ENCODE data around the gene KRT10. TPM values are rescaled to one million over a fixed set of nuclear protein-coding genes. Genes with fewer than 3 reads are reported as not detected.

The KRT10 gene
- total RNA-seq, 1 experiment from 2014 or later: 24.8 TPM

DNA sequence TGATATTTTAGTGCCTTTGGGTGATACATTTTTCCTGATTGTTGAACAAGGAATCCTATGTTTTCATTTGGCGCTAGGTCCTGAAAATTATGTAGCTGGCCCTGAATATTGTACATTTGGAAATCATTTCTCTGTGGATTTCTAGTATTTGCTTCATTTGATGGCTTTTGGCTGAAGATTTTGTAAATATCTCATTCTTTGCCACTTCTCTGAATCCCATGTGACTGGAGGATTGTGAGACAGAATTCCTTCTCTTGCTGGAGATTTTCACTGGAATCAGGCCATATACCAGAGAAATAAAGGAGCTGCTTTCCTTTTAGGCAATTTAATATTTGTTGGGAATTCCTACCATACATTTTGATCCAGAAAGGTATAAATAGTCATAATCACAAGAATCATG, 31.3 kb downstream of the KRT10 start:
- H2AFZ ChIP-seq (ENCODE audit: low read length): no peak overlapping the region
- BruUV-seq (replicated peaks): no TSS peak

DNA sequence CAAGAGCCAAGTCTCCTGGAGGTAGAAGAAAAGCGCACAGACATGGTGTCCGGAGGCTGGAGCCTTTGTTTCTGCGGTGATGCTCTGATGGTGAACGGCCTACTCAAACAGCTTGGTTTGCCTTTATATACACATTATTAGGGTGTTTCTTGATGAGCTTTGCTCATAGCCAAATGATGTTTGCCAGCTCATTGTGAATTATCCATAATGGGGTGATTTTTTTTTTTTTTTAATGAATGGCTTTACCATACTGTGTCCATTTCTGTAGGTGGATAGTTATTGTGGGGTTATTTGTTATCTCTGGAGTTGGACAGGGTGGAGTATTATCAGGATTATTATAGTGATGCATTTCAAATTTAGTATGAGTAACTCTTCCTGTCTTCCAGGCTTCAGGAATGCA, 40.0 kb downstream of the KRT10 start, which contains the start of gene KRT27:
TSS of gene KRT27 (minus strand) at position 101 of the 400 bp plus-strand sequence. CDS start at position 44, 57 bp downstream.
- BruUV-seq (replicated peaks): no TSS peak
- no peaks in the 10 kb centered on the region for H4K20me1 ChIP-seq (ENCODE audit: low read length)
- intact Hi-C loops (cut with micrococcal nuclease): no loop called here
- TF ChIP-seq, protein P1, sequence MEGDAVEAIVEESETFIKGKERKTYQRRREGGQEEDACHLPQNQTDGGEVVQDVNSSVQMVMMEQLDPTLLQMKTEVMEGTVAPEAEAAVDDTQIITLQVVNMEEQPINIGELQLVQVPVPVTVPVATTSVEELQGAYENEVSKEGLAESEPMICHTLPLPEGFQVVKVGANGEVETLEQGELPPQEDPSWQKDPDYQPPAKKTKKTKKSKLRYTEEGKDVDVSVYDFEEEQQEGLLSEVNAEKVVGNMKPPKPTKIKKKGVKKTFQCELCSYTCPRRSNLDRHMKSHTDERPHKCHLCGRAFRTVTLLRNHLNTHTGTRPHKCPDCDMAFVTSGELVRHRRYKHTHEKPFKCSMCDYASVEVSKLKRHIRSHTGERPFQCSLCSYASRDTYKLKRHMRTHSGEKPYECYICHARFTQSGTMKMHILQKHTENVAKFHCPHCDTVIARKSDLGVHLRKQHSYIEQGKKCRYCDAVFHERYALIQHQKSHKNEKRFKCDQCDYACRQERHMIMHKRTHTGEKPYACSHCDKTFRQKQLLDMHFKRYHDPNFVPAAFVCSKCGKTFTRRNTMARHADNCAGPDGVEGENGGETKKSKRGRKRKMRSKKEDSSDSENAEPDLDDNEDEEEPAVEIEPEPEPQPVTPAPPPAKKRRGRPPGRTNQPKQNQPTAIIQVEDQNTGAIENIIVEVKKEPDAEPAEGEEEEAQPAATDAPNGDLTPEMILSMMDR (conservative IDR thresholded peaks at IDR 0.05; ENCODE audit: low read depth, low read length): no peak
- no peak for TF ChIP-seq EZH2phosphoT487 (IDR thresholded peaks at IDR 0.05; ENCODE audit: borderline replicate concordance, low read length)
- TF ChIP-seq EZH2 (IDR thresholded peaks at IDR 0.05; ENCODE audit: low read length, unreplicated experiment): no peak
- DNase-seq: no peak
- H3F3A ChIP-seq (ENCODE audit: low read length, unreplicated experiment): no peaks in the 10 kb centered on the region
- no peaks in the 10 kb centered on the region for H3K9me2 ChIP-seq (replicated peaks; ENCODE audit: low read length)
- no peaks in the 10 kb centered on the region for H3K9me3 ChIP-seq (ENCODE audit: low read length)
- no peaks in the 10 kb centered on the region for H3K79me2 ChIP-seq (ENCODE audit: low read length)
- no peak within 1 kb of the TSS for H3K9ac ChIP-seq (ENCODE audit: low read length)
- H3K4me1 ChIP-seq (ENCODE audit: insufficient read depth, low read length): no peaks in the 10 kb centered on the region
- ChIA-PET POLR2A (ENCODE audit: unreplicated experiment) (no interaction called here), CTCF (no interaction called here)
- H2AFZ ChIP-seq (ENCODE audit: low read length): no peak within 1 kb of the TSS
- H3K4me2 ChIP-seq (ENCODE audit: low read length): no peak within 1 kb of the TSS
- H3K27me3 ChIP-seq (ENCODE audit: low read length): no peaks in the 10 kb centered on the region
- no peak within 1 kb of the TSS for H3K4me3 ChIP-seq (ENCODE audit: low read length)
- no peaks in the 10 kb centered on the region for H3K36me3 ChIP-seq (ENCODE audit: low read depth, low read length)
- no peak within 1 kb of the TSS for H3K27ac ChIP-seq (ENCODE audit: low read length)
- no peak for ATAC-seq

More for the DNA sequence above, 31.3 kb downstream of the KRT10 start:
- Histone ChIP-seq H4K20me1 (ENCODE audit: low read length) (no peaks in the 10 kb centered on the region), H3K4me2 (ENCODE audit: low read length) (no peak overlapping the region), H3K27me3 (ENCODE audit: low read length) (no peaks in the 10 kb centered on the region), H3K9me2 (replicated peaks; ENCODE audit: low read length) (no peaks in the 10 kb centered on the region), H3K27ac (ENCODE audit: low read length) (no peak overlapping the region), H3K4me1 (ENCODE audit: insufficient read depth, low read length) (no peaks in the 10 kb centered on the region), H3K4me3 (ENCODE audit: low read length) (no peak overlapping the region), H3K79me2 (ENCODE audit: low read length) (no peaks in the 10 kb centered on the region), H3F3A (ENCODE audit: low read length, unreplicated experiment) (no peaks in the 10 kb centered on the region), H3K36me3 (ENCODE audit: low read depth, low read length) (no peaks in the 10 kb centered on the region), H3K9ac (ENCODE audit: low read length) (no peak overlapping the region), H3K9me3 (ENCODE audit: low read length) (no peaks in the 10 kb centered on the region)
- no peak for TF ChIP-seq EZH2 (IDR thresholded peaks at IDR 0.05; ENCODE audit: low read length, unreplicated experiment)
- TF ChIP-seq, protein P1 (conservative IDR thresholded peaks at IDR 0.05; ENCODE audit: low read depth, low read length): no peak
- no peak for TF ChIP-seq EZH2phosphoT487 (IDR thresholded peaks at IDR 0.05; ENCODE audit: borderline replicate concordance, low read length)
- intact Hi-C loops (cut with micrococcal nuclease): loop anchor here (1.0 kb wide), 2 partner anchors 171 to 176 kb away; no protein-coding TSS in a partner anchor
- ATAC-seq (no peak), DNase-seq (no peak)
- POLR2A ChIA-PET (ENCODE audit: unreplicated experiment): no interaction called here
- CTCF ChIA-PET: interaction anchor here (1.2 kb wide), 1 partner anchor 175 kb away, joined by 3 read pairs; no protein-coding TSS in a partner anchor

DNA sequence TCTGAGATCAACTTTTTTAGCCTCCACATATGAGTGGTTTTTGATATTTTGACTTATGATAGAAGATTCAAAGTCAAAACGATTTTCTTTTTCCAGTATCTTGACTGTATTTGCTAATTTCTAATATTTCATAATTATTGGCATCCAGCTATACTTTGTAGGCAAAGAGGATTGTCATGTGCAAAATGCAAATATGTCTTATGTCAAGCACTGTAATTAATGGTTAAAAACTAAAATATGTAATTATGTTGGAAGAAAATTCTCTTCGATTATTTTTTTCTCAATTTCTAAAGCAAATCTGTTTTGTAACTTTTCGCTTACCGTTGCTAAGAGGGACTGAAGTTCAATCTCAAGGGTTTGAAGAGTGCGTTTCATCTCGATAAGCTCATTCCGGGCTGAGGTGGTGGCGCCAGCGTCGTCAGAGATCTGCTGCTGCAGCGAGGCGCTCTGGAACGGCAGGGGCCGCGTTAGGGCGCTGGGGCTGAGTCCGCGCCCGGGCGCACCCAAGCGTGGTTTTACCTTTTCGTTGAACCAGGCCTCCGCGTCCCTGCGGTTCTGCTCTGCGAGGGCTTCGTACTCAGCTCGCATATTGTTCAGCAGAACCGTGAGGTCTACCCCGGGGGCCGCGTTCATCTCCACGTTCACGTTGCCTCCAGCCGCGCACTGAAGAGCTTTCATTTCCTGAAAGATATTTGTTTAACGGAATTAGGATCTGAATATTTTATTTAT, 43.1 kb downstream of the KRT10 start:
- no peak overlapping the region for H3K27ac ChIP-seq (ENCODE audit: low read length)
- TF ChIP-seq, protein P1 (conservative IDR thresholded peaks at IDR 0.05; ENCODE audit: low read depth, low read length): no peak
- TF ChIP-seq EZH2phosphoT487 (IDR thresholded peaks at IDR 0.05; ENCODE audit: borderline replicate concordance, low read length) (no peak), EZH2 (IDR thresholded peaks at IDR 0.05; ENCODE audit: low read length, unreplicated experiment) (no peak)
- H3K4me3 ChIP-seq (ENCODE audit: low read length): no peak overlapping the region
- H3K4me2 ChIP-seq (ENCODE audit: low read length): no peak overlapping the region
- ChIA-PET POLR2A (ENCODE audit: unreplicated experiment) (no interaction called here), CTCF (no interaction called here)
- BruUV-seq (replicated peaks): no TSS peak
- H3K36me3 ChIP-seq (ENCODE audit: low read depth, low read length): no peaks in the 10 kb centered on the region
- no peaks in the 10 kb centered on the region for H4K20me1 ChIP-seq (ENCODE audit: low read length)
- no peaks in the 10 kb centered on the region for H3K79me2 ChIP-seq (ENCODE audit: low read length)
- no peaks in the 10 kb centered on the region for H3K4me1 ChIP-seq (ENCODE audit: insufficient read depth, low read length)
- H3K9ac ChIP-seq (ENCODE audit: low read length): no peak overlapping the region
- ATAC-seq: no peak
- no peaks in the 10 kb centered on the region for H3F3A ChIP-seq (ENCODE audit: low read length, unreplicated experiment)
- no peaks in the 10 kb centered on the region for H3K9me3 ChIP-seq (ENCODE audit: low read length)
- no peaks in the 10 kb centered on the region for H3K27me3 ChIP-seq (ENCODE audit: low read length)
- H2AFZ ChIP-seq (ENCODE audit: low read length): no peak overlapping the region
- no peaks in the 10 kb centered on the region for H3K9me2 ChIP-seq (replicated peaks; ENCODE audit: low read length)
- intact Hi-C loops (cut with micrococcal nuclease): no loop called here
- DNase-seq: no peak
